ENCODE measurements around the gene SMC1B.

GRCh38 chr22:45450921-45451651, 37.7 kb upstream of the SMC1B start:
- no peak for TF ChIP-seq POLR2AphosphoS5 (IDR thresholded peaks at IDR 0.05)
- TF ChIP-seq, protein P1, sequence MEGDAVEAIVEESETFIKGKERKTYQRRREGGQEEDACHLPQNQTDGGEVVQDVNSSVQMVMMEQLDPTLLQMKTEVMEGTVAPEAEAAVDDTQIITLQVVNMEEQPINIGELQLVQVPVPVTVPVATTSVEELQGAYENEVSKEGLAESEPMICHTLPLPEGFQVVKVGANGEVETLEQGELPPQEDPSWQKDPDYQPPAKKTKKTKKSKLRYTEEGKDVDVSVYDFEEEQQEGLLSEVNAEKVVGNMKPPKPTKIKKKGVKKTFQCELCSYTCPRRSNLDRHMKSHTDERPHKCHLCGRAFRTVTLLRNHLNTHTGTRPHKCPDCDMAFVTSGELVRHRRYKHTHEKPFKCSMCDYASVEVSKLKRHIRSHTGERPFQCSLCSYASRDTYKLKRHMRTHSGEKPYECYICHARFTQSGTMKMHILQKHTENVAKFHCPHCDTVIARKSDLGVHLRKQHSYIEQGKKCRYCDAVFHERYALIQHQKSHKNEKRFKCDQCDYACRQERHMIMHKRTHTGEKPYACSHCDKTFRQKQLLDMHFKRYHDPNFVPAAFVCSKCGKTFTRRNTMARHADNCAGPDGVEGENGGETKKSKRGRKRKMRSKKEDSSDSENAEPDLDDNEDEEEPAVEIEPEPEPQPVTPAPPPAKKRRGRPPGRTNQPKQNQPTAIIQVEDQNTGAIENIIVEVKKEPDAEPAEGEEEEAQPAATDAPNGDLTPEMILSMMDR (IDR thresholded peaks at IDR 0.05 in 8 of 11, conservative IDR thresholded peaks at IDR 0.05 in 3 of 11), result no peak

Data from spleen (tissue), 7 donors.